ENCODE results near the gene FHAD1. TPM values are rescaled to one million over a fixed set of nuclear protein-coding genes. Genes with fewer than 3 reads are reported as not detected.

The FHAD1 gene
- total and polyA plus RNA-seq, 2 of the 13 experiments (the other 11 are each of a cell fraction or from before 2014, with no cell fraction given), result not detected

GRCh38 chr1:15370268-15370667 lies 123.2 kb downstream of the FHAD1 start:
- TF ChIP-seq ZFP82 (CRISPR knock-in tag; IDR thresholded peaks at IDR 0.05; ENCODE audit: borderline replicate concordance), result no peak
- no peak for TF ChIP-seq FOXA1 (IDR thresholded peaks at IDR 0.05)
- TF ChIP-seq FOXA1 (CRISPR knock-in tag; IDR thresholded peaks at IDR 0.05), result no peak
- 0 out of 2 replicates have a peak, but pooled peaks have one; percentile 14 for TF ChIP-seq ZBTB42 (CRISPR knock-in tag; IDR thresholded peaks at IDR 0.05)
- no peak for TF ChIP-seq CHD2 (IDR thresholded peaks at IDR 0.05; ENCODE audit: low read depth, low read length)
- peak; percentile 99 for TF ChIP-seq MZF1 (CRISPR knock-in tag; IDR thresholded peaks at IDR 0.05; ENCODE audit: borderline replicate concordance)
- no peak for TF ChIP-seq ZNF451 (CRISPR knock-in tag; IDR thresholded peaks at IDR 0.05)
- TF ChIP-seq KDM5B (CRISPR knock-in tag; IDR thresholded peaks at IDR 0.05; ENCODE audit: borderline replicate concordance), result no peak
- TF ChIP-seq KLF15 (CRISPR knock-in tag; IDR thresholded peaks at IDR 0.05; ENCODE audit: borderline replicate concordance), result no peak
- 0 out of 2 replicates have a peak, but pooled peaks have one; percentile 9 for TF ChIP-seq ZNF556 (CRISPR knock-in tag; IDR thresholded peaks at IDR 0.05; ENCODE audit: borderline replicate concordance)
- H3K4me1 ChIP-seq (ENCODE audit: insufficient read depth, low read length), result peaks cover 76% of the 10 kb centered on the region
- 40% methylated on average over 4 of the region's 4 CpGs for WGBS (ENCODE audit: low lambda C conversion rate)
- H2AFZ ChIP-seq (ENCODE audit: low read length), result no peak overlapping the region
- ChIA-PET CTCF (ENCODE audit: low intra/inter-chr PET ratio, low total read pairs) (no interaction called here), POLR2A (interaction anchor here (0.6 kb wide), 1 partner anchor 51 kb away, joined by 3 read pairs; no protein-coding TSS in a partner anchor)
- BruUV-seq (replicated peaks), result no TSS peak
- in situ Hi-C loops (cut with HindIII; ENCODE audit: extremely low pct_ligation_motif_present, low pct_unique_long_range_greater_than_20kb), result no loop called here
- intact Hi-C loops (cut with micrococcal nuclease; ENCODE audit: unreplicated experiment), result loop anchor here (5.0 kb wide), 1 partner anchor 37 kb away; the partner anchor contains the start of gene EFHD2
- peak overlapping the region; percentile 34; the same call in 1 of the 2 replicates for H3K9ac ChIP-seq (ENCODE audit: insufficient read depth, low read depth, low read length)
- no peaks in the 10 kb centered on the region for H3K27me3 ChIP-seq (ENCODE audit: control insufficient read depth in 1 of 2, insufficient read depth in 2 of 2, low read length in 2 of 2)
- no peaks in the 10 kb centered on the region for H3K79me2 ChIP-seq (ENCODE audit: insufficient read depth, low read length)
- peak overlapping the region; percentile 65 for H3K4me2 ChIP-seq (ENCODE audit: low read depth, low read length)
- no peak for ATAC-seq
- no peaks in the 10 kb centered on the region for H3K36me3 ChIP-seq (replicated peaks in 1 of 2; ENCODE audit: control insufficient read depth in 1 of 2, insufficient read depth in 2 of 2, low read length in 2 of 2)
- H4K20me1 ChIP-seq (ENCODE audit: insufficient read depth, low read length), result no peaks in the 10 kb centered on the region
- peak overlapping the region; percentile 65 for H3K27ac ChIP-seq (ENCODE audit: extremely low read length, insufficient read depth, low read length)
- no peak for FAIRE-seq
- H3K9me3 ChIP-seq (ENCODE audit: low read length), result no peaks in the 10 kb centered on the region
- DNase-seq (ENCODE audit: low spot score), result no peak
- peak overlapping the region in 1 of 3 experiments; percentile 45; a peak in 1 of 6 replicates for H3K4me3 ChIP-seq (replicated peaks in 1 of 3; ENCODE audit: insufficient read depth in 1 of 3, low read depth in 2 of 3, low read length in 3 of 3)

Data from HepG2 (cell line).